ENCODE data around the gene IRF7.

Gene IRF7

DNA sequence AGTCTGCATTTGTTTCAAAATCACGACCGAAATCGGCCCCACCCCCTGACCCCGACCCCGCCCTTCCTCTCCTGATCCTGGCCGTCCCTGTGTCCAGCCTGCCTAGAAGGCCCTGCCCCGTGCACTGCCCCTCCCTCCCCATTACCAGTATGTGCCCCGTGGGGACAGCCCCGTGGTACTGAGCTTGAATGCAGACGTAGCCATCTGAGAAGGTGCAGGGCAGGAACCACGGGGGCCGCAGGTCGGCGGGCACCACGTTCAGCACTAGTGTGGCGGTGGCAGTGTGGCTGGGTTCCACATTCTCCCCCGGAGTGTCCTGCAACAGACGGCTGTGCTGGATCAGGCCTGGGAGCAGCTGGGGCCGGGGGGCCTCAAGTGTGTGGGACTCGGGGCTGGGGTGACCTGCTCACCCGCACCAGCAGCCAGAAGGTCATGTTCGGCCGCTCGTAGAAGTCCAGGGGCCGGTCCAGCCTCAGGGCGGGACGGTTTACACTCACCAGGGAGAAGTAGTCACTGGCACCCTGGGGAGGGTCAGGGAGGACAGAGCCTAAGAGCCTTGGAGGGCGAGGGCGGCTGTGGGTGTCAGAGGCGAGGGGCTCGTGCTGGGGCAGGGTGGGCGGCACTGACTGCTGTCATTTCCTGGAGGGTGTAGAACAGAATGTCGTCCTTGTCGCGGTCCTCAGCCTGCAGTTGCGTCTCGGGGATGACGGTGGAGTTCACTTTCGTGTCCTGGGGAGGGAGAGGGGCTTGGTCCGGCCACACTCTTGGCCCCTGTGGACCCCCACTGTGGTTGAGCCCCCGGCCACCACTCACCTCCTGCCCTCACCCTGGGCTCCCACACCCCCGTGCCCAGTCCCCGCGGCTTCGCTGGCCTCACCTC lies 5.4 kb upstream of the IRF7 start:
- DNase-seq (ENCODE audit: low read depth): no peak

DNA sequence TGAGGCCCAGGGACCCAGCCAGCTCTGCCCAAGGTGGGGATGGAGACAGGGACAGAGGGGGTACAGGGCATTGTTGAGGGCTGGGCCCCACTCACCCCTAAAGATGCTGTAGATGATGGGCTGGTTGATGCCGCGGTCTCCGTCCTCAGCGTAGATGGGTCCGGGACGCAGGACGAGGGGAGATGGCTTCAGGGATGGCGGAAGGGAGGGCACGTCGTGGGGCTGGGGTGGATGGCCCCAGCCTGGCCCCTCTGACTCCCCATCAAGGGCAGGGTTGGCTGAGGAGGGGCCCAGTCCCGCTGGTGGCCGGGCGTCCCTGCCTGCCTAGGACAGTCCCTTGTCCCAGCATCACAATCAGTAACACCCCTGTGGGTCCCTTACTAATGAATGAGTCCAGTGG lies 4.5 kb upstream of the IRF7 start:
- DNase-seq (ENCODE audit: low read depth): no peak

DNA sequence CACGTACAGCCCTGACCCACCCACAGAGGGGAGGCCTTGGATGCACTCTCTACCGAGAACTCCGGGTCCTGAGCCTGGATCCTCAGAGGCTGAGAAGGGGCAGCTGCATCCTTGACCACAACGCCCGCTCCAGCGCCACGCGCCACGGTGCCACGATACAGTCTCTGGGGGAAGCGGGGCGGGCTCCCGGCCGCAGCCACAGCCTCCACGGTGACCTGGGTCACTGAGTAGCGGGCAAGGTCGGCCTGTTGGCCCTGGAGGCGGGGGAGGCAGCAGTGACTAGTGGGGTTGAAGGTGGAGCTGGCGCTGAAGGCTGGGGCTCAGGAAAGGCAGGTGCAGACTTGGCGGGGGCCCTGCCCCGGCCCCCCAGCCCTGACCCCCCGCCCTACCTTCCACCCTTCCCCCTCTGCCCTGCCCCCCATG lies 3.9 kb upstream of the IRF7 start:
- no peak for DNase-seq (ENCODE audit: low read depth)

DNA sequence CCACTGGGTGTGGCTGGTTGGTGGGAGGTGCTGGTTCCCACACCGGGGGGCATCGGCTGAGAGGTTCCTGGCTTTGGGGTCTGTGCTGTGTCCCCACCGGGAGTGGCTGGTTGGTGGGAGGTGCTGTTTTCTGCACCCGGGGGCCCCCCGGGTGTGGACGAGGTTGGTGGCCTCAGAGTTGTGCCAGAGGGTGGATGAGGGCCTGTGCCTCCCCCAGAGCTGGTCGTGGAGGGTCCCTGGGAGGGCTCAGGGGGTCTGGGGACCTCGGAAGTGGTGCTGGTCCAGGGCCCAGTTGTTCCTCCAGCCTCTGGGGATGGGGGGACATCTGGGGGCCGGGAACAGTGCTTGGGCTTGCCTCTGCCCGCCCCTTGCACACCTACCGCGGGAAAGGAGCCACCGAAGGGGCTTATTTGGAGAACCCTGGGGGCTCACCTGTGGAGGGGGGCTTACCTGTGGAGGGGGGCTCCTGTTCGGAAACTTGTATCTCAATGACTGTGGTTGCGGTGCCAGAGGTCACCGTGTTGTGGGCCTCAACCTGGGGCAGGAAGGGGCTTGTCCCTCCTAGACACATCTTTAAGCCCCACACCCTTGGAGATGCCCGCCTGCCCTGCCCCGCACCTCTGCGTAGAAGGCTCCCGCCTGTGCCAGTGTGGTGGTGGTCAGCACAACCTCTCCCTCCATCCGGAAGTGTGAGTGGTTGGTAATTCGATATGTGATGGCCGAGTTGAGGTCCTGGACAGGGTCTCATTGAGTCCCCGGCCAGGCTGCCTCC lies 3.3 kb upstream of the IRF7 start:
- no peak for DNase-seq (ENCODE audit: low read depth)

DNA sequence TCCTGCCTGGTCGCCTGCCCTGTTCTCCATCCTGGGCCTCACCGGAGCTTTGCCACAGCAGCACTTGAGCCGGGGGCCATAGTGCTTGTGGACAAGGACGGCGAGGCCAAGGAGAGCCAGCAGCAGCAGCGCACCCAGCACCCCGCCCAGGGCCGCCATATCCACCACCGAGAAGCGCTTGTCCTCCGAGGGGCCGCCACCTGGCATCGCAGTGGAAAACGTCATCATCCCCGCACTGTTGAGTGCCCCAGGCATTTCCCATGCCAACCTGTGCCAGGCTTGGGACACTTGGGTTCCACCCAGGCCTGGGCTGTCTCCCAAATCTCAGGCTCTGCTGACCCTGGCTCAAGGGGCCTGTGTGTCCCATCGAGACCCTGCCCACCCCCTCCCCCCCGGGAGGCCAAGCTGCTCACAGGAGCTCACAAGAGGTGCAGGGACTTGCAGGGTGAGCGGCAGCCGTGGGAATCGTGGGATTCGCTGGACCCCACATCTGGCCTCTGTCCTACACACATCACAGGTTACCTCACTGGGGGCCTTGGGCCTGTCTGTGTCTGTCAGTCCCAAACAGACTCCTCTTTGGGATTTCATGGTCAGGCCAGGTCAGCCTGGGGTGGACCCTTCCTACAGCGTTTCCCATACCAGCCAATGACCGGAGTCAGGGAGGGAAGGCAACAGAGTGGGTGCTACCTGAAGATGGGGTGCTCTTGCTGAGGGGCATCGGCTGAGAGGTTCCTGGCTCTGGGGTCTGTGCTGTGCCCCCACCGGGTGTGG lies 2.3 kb upstream of the IRF7 start:
- DNase-seq (ENCODE audit: low read depth): no peak

DNA sequence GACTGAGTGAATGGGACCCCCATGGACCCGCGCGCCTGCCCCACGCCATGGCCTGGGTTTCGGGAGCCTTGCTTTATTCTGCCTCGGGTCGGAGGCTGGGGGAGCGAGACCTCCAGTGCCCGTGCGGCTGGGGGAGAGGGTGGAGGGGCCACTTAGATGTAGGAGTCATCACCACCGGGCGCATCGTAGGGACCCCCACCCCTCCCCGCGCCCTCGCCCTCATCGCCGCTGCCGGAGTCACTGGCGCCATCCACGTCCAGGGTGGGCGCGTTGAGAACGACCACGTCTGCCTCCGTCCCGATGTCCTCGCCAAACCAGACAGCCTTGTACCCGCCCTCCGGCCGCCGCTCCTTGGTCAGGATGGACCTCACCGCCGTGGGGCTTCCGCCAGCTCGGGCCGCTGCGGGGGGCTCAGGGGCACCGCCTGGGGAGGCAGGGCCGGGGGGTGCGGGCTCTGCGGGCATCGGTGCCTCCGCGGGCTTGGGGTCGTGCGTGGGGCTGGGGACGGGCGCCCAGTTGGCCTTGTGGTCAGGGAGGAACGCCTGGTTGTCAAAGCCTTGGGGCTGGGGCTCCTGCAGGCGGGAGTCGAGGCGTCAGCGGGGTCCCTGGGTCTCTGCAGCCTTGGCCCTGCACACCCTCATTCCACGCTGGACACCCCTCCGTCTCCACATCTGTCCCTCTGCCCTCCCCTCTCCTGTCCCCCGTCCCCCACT lies 1.6 kb upstream of the IRF7 start:
- DNase-seq (ENCODE audit: low read depth): no peak

DNA sequence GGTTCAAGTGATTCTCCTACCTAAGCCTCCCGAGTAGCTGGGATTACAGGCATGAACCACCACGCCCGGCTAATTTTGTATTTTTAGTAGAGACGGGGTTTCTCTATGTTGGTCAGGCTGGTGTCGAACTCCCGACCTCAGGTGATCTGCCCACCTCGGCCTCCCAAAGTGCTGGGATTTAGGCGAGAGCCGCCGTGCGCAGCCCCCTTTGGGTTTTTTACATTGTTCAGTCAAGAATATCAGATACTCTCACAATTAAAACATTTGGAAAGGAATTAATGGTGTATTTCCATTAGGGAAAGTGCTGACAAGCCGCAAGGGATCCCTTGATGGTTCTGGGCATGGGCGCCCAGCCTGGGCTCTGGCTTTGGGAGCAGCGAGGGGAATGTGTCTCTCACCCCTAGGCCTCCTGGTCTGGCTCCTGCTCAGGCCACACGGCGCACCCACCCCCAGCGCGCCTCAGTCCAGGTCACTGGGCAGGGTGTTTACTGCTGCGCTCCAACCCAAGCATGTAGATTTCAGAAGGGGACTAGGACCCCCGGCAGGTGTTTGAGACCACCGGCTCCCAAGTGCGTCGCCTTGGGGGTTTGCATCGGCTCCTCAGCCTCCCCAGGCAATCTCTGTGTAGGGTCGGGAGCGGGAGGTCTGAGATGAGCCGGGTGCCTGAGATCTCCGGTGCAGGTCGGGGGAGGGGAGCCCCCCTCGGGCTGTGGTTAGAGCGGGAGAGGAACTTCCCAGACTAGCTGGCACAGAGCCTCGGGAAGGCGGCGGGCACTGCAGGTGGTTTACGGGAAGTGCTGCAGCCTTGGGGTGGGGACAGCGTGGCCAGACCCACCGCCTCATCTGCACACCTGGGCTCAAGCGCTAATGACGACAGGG lies 809 bp upstream of the IRF7 start:
- no peak for DNase-seq (ENCODE audit: low read depth)

DNA sequence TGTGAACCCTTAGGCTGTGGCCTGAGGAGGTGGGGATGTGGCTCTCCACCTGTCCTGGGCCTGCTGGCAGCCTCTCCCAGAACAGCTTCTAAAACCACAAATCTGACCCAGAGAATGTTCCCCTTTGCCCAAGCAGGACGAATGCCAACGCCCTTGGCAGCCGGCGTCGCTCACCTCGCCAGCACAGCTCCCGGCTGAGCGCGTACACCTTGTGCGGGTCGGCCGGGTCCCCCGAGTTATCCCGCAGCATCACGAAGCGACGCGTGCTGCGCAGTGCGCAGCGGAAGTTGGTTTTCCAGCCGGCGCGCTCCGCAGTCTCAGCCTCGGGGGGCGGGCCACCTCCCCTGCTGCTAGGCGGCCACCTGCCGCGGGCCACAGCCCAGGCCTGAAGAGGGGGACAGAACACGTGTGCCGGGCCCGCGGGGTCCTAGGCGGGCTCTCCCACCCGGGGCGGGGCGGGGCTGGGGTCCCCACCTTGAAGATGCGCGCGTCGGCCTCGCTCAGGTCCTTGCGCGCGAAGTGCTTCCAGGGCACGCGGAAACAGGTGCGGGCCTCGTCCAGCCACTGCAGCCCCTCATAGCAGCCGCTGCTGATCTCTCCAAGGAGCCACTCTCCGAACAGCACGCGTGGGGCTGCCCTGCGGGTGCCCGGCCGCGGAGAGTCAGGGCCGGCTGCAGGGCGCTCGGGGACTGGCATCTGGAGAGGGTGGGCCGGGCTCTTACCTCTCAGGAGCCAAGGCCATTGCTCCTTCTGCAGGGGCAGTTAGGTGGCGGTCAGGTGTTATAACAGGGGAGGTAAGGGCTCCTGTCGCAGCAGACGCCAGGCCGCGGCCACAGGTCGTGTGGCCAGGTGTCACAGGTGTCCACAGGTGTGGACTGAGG lies 887 bp downstream of the IRF7 start:
- DNase-seq (ENCODE audit: low read depth): no peak

DNA sequence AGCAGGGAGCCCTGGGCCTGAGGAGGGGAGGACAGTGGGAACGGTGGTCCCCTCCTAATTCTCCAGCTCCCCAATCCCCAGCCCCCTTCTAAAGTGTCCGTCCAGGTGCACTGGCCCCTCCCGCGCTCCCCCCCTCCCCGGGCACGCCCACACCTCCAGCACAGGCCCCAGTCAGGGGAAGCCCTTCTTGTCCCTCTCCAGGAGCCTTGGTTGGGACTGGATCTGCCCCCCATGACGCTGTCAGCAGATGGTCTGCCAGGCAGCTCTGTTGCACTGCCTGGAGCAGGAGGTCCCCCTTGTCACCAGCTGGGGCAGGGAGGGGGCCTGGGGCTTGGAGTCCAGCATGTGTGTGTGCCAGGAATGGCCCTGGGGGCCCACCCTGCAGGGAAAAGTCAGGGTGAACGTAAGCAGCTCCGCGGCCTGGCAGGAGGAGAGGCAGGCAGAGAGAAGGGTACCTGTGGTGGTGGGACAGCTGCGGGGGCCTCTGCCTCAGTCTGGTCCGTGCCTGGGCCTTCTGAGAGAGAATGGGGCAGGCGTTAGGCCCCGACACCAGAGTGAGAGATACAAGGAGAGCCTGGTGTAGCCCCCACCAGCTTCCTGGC lies 1.6 kb downstream of the IRF7 start:
- no peak for DNase-seq (ENCODE audit: low read depth)

DNA sequence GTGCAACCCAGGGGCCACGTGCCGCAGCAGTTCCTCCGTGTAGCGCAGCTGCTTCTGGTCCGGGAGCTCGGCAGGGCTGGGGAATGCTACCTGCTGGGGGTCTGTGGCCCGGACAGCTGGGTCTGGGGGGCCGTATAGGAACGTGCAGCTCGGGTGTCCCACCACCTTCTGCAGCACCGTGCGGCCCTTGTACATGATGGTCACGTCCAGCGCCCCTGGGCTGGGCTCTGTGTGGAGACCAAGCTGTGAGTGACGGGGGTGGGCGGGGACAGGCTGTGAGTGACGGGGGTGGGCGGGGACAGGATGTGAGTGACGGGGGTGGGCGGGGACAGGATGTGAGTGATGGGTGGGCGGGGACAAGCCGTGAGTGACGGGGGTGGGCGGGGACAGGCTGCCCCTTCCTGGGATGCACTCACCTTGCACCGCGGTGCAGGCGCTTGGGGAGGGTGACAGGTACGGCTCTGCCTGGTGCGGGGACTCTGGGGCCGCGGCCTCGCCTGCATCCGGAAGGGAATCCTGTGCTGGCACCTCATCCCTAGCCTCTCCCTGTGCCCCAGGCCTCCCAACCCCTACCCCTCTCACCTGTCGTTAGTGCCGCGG lies 2.3 kb downstream of the IRF7 start:
- no peak for DNase-seq (ENCODE audit: low read depth)

DNA sequence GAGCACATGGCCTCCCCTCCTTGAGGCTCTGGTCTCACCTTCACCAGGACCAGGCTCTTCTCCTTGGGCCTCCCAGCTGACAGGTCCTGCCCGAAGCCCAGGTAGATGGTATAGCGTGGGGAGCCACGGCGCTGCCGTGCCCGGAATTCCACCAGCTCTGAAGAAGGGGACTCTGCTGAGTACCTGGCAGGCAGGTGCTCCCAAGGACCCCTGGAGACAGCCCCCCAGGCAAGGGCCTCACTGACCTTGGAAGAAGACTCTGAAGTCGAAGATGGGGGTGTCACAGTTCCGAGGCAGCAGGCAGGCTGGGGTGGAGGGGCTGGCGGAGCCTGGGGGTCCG lies 2.8 kb downstream of the IRF7 start:
- DNase-seq (ENCODE audit: low read depth): no peak

DNA sequence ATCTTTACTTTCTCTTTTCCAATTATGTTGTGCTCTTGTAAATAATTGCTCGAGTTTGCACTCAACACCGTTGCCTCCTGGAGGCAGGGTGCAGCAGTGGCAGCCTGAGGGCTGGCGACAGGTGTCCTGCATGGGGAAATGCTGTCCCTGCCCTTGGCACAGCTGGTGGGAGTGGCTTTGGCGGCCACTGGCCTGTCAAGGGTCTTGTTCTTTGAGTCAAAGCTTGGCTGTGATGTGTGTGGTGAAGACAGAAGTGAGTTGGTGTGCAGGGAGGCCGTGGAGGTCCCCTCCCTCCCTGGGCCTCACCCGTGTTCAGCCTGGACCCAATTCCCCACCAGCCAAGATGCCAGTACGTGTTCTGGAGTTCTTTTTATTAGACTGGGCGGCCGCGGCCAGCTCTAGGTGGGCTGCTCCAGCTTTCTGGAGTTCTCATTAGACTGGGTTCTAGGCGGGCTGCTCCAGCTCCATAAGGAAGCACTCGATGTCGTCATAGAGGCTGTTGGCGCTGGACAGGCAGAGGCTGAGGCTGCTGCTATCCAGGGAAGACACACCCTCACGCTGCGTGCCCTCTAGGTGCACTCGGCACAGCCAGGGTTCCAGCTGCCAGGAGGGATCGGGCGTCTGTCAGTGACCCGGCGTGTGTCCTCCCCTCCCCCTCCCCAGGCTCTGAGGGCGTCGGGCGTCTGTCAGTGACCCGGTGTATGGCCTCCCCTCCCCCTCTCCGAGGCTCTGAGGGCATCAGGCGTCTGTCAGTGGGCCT lies 3.4 kb downstream of the IRF7 start:
- DNase-seq (ENCODE audit: low read depth): no peak

DNA sequence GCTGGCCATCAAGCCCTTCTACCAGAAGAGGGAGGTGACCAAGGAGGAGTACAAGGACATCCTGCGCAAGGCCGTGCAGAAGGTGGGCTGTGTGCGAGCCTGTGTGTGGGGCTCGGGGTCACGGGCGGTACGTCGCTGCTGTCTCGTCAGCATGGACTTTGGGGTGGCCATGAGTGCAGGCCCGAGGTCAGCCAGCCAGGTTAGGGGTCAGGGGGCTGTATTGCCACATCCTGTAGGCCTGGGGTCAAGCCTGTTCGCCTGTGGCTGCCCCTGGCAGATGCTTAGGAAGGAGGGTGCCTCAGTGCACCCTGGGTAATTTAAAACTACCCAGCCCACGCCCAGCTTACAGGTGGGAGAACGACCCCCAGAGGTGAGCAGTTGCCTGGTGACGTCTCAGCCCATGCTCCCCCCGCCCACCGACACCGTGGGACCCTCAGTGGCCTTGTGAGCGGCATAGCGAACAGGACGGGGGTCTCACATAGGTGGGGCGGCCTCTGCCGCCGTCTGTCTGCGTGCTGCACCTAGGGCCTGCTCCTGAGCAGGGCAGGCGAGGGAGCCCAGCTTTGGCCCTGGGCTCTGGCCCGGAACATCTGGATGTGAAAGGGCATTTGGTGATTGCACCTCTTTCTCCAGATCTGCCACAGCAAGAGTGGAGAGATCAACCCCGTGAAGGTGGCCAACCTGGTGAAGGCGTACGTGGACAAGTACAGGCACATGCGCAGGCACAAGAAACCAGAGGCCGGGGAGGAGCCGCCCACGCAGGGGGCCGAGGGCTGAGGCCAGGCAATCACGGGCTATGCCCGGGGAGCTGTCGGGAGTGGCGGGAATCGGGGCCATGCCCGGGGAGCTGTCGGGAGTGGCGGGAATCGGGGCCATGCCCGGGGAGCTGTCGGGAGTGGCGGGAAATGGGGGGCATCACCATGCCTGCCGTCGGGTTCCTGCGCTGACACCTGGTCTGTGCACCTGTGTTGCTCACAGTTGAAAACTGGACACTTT lies 4.5 kb downstream of the IRF7 start:
- DNase-seq (ENCODE audit: low read depth): no peak

DNA sequence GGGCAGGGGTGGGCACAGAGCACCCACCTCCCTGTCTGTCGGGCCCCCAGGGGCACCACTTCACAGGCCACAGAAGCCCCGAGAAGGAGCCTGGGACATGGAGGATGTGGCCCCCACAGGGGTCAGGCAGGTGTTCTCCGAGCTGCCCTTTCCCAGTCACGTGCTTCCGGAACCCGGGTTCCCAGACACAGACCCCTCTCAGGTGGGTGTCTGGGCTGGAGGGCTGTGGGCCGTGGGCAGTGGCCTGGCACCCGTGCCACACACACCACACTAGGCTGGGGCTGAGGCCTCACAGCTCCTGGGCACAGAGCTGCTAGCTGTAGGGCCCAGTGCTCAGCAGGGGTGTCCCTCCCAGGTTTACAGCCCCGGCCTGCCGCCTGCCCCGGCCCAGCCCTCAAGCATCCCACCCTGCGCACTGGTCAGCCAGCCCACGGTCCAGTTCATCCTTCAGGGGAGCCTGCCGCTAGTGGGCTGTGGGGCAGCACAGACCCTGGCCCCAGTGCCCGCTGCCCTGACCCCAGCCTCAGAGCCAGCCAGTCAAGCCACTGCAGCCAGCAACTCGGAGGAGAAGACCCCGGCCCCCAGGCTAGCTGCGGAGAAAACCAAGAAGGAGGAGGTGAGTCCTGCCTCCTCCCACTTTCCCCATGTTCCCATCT lies 5.5 kb downstream of the IRF7 start:
- DNase-seq (ENCODE audit: low read depth): no peak

DNA sequence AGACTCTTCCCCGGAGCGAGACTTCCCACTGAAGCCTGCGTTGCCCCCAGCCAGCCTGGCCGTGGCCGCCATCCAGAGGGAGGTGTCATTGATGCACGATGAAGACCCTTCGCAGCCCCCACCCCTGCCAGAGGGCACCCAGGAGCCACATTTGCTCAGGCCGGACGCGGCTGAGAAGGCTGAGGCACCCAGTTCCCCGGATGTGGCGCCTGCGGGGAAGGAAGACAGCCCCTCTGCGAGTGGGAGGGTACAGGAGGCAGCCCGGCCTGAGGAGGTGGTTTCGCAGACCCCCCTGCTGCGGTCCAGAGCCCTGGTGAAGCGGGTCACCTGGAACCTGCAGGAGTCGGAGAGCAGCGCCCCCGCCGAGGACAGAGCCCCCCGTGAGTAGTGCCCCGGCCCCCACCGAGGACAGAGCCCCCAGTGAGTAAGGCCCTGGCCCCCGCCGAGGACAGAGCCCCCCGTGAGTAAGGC lies 6.4 kb downstream of the IRF7 start:
- no peak for DNase-seq (ENCODE audit: low read depth)

DNA sequence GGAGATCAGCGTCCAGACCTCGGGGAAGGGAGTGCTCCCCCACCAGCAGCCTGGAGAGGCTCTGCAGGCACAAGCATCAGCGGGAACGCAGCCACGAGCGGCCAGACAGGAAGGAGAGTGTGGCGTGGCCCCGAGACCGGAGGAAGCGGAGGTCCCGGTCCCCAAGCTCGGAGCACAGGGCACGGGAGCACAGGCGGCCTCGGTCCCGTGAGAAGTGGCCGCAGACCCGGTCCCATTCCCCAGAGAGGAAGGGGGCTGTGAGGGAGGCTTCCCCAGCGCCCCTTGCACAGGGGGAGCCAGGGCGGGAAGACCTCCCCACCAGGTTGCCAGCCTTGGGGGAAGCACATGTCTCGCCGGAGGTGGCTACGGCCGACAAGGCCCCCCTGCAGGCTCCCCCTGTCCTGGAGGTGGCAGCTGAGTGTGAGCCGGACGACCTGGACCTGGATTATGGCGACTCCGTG lies 6.9 kb downstream of the IRF7 start:
- no peak for DNase-seq (ENCODE audit: low read depth)

Measured in CMK (cell line).